Stimulated activated CD8-positive, alpha-beta memory T cell treated with anti-CD3 and anti-CD28 coated beads, Interleukin-4, amount 100 ng/mL, for 4 hours (primary cell): ENCODE results near the gene KCNK4.

Experiments used
- DNase-seq, 2 donors: peaks; one replicate each; pipeline ENCODE4 v3.0.0-alpha.2; 2020; ENCODE audit warnings: low read depth in 2 of 2, low spot score in 1 of 2

The KCNK4 gene

GRCh38 chr11:64289002-64289564 is 2.0 kb upstream of the KCNK4 start:
- DNase-seq, result no peak

GRCh38 chr11:64290352-64291261 is 495 bp upstream of the KCNK4 start:
- no peak for DNase-seq

GRCh38 chr11:64291752-64292459 is 804 bp downstream of the KCNK4 start:
- DNase-seq, result no peak

- no peak for DNase-seq
Measured at GRCh38 chr11:64292460-64293254, 1.6 kb downstream of the KCNK4 start.

- DNase-seq, result no peak
Measured at GRCh38 chr11:64294774-64295173, 3.7 kb downstream of the KCNK4 start.

- no peak for DNase-seq
Measured at GRCh38 chr11:64295760-64296159, 4.7 kb downstream of the KCNK4 start.

GRCh38 chr11:64296236-64296635 is 5.1 kb downstream of the KCNK4 start:
- no peak for DNase-seq

GRCh38 chr11:64296830-64297698 is 6.0 kb downstream of the KCNK4 start:
- no peak for DNase-seq

GRCh38 chr11:64297699-64298358 is 6.7 kb downstream of the KCNK4 start:
- DNase-seq, result no peak

- DNase-seq, result no peak
Measured at GRCh38 chr11:64298966-64299846, 8.1 kb downstream of the KCNK4 start.

GRCh38 chr11:64299847-64300648 is 8.9 kb downstream of the KCNK4 start, which contains the start of gene CATSPERZ:
Gene CATSPERZ (plus strand): TSS chr11:64300358. CDS start chr11:64300411, 53 bp downstream.
- DNase-seq, result no peak

GRCh38 chr11:64303109-64304031 is 12.3 kb downstream of the KCNK4 start:
- DNase-seq, result no peak

GRCh38 chr11:64304032-64304315 is 12.9 kb downstream of the KCNK4 start:
- DNase-seq, result no peak

- DNase-seq, result peak; percentile 84 to 97
Measured at GRCh38 chr11:64304316-64305072, 13.4 kb downstream of the KCNK4 start.

- peak; percentile 99 for DNase-seq
Measured at GRCh38 chr11:64305075-64305690, 14.1 kb downstream of the KCNK4 start, which contains the start of gene ESRRA. Gene ESRRA (plus strand): TSS chr11:64305524. CDS start chr11:64307180, 1,656 bp downstream.
